ENCODE measurements around the gene ARPC2. TPM values are rescaled to one million over a fixed set of nuclear protein-coding genes. Genes with fewer than 3 reads are reported as not detected.
"Not testable (repeated sequence)": the region's sequence is repeated elsewhere in the genome, so short reads cannot be mapped to it uniquely, and the experiment has no call there.

The ARPC2 gene
- total and polyA plus RNA-seq, 2 experiments from 2014 or later = 312 to 436 TPM

GRCh38 chr2:218271865-218272530 is 55.0 kb downstream of the ARPC2 start:
- H3K4me3 ChIP-seq = no peak overlapping the region
- no peaks in the 10 kb centered on the region for H3K9me3 ChIP-seq (ENCODE audit: low read depth)
- no peaks in the 10 kb centered on the region for H3K36me3 ChIP-seq (replicated peaks; ENCODE audit: insufficient read depth, low read depth)
- peaks cover 7% of the 10 kb centered on the region for H4K20me1 ChIP-seq (ENCODE audit: insufficient read depth, poor library complexity, severe bottlenecking)
- H3K9me2 ChIP-seq (replicated peaks; ENCODE audit: insufficient read depth) = no peaks in the 10 kb centered on the region
- no peak for DNase-seq (ENCODE audit: low spot score)
- H3K4me1 ChIP-seq (ENCODE audit: insufficient read depth) = peaks cover 21% of the 10 kb centered on the region
- H2AFZ ChIP-seq = no peak overlapping the region
- peak overlapping the region; percentile 76 for H3K27ac ChIP-seq
- H3K79me2 ChIP-seq = peaks cover 43% of the 10 kb centered on the region
- WGBS (ENCODE audit: low lambda C conversion rate, missing lambda C conversion rate) = 83% methylated on average over 5 of the region's 5 CpGs
- peak overlapping the region; percentile 94 for H3K4me2 ChIP-seq
- TF ChIP-seq CTCF (IDR thresholded peaks at IDR 0.05; ENCODE audit: poor library complexity) = no peak
- TF ChIP-seq EZH2phosphoT487 (IDR thresholded peaks at IDR 0.05; ENCODE audit: low read depth, severe bottlenecking, unreplicated experiment) = no peak
- TF ChIP-seq EZH2 (IDR thresholded peaks at IDR 0.05; ENCODE audit: borderline replicate concordance) = no peak
- H3K27me3 ChIP-seq = no peaks in the 10 kb centered on the region

- H4K20me1 ChIP-seq (ENCODE audit: insufficient read depth, poor library complexity, severe bottlenecking) = peaks cover 7% of the 10 kb centered on the region
- peak; percentile 94 for DNase-seq (ENCODE audit: low spot score)
- no peaks in the 10 kb centered on the region for H3K27me3 ChIP-seq
- H3K4me1 ChIP-seq (ENCODE audit: insufficient read depth) = peaks cover 21% of the 10 kb centered on the region
- H3K9me3 ChIP-seq (ENCODE audit: low read depth) = no peaks in the 10 kb centered on the region
- TF ChIP-seq EZH2phosphoT487 (IDR thresholded peaks at IDR 0.05; ENCODE audit: low read depth, severe bottlenecking, unreplicated experiment) = no peak
- peak; percentile 90 for TF ChIP-seq CTCF (IDR thresholded peaks at IDR 0.05; ENCODE audit: poor library complexity)
- TF ChIP-seq EZH2 (IDR thresholded peaks at IDR 0.05; ENCODE audit: borderline replicate concordance) = no peak
- H3K36me3 ChIP-seq (replicated peaks; ENCODE audit: insufficient read depth, low read depth) = no peaks in the 10 kb centered on the region
- 36% methylated on average over 18 of the region's 18 CpGs for WGBS (ENCODE audit: low lambda C conversion rate, missing lambda C conversion rate)
- H2AFZ ChIP-seq = no peak overlapping the region
- no peaks in the 10 kb centered on the region for H3K9me2 ChIP-seq (replicated peaks; ENCODE audit: insufficient read depth)
- H3K4me2 ChIP-seq = peak overlapping the region; percentile 94
- no peak overlapping the region for H3K4me3 ChIP-seq
- H3K27ac ChIP-seq = peak overlapping the region; percentile 76
- peaks cover 36% of the 10 kb centered on the region for H3K79me2 ChIP-seq
Observed at GRCh38 chr2:218272531-218273212, 55.7 kb downstream of the ARPC2 start.

GRCh38 chr2:218273214-218273907 is 56.4 kb downstream of the ARPC2 start:
- 91% methylated on average over 8 of the region's 8 CpGs for WGBS (ENCODE audit: low lambda C conversion rate, missing lambda C conversion rate)
- H3K4me2 ChIP-seq = peak overlapping the region; percentile 51

GRCh38 chr2:218273908-218274249 is 56.9 kb downstream of the ARPC2 start:
- no peaks in the 10 kb centered on the region for H3K9me3 ChIP-seq (ENCODE audit: low read depth)
- H4K20me1 ChIP-seq (ENCODE audit: insufficient read depth, poor library complexity, severe bottlenecking) = peaks cover 10% of the 10 kb centered on the region
- H3K4me2 ChIP-seq = no peak overlapping the region
- DNase-seq (ENCODE audit: low spot score) = no peak
- H3K9me2 ChIP-seq (replicated peaks; ENCODE audit: insufficient read depth) = no peaks in the 10 kb centered on the region
- H3K79me2 ChIP-seq = peaks cover 24% of the 10 kb centered on the region
- H2AFZ ChIP-seq = no peak overlapping the region
- peaks cover 21% of the 10 kb centered on the region for H3K4me1 ChIP-seq (ENCODE audit: insufficient read depth)
- TF ChIP-seq EZH2phosphoT487 (IDR thresholded peaks at IDR 0.05; ENCODE audit: low read depth, severe bottlenecking, unreplicated experiment) (no peak), EZH2 (IDR thresholded peaks at IDR 0.05; ENCODE audit: borderline replicate concordance) (no peak), CTCF (IDR thresholded peaks at IDR 0.05; ENCODE audit: poor library complexity) (no peak)
- no peak overlapping the region for H3K4me3 ChIP-seq
- WGBS (ENCODE audit: low lambda C conversion rate, missing lambda C conversion rate) = 97% methylated on average over 2 of the region's 2 CpGs
- H3K27ac ChIP-seq = peak overlapping the region; percentile 76
- no peaks in the 10 kb centered on the region for H3K36me3 ChIP-seq (replicated peaks; ENCODE audit: insufficient read depth, low read depth)
- no peaks in the 10 kb centered on the region for H3K27me3 ChIP-seq

More at GRCh38 chr2:218273214-218273907, 56.4 kb downstream of the ARPC2 start:
- H3K27me3 ChIP-seq; H3K9me3 ChIP-seq (ENCODE audit: low read depth); H3K36me3 ChIP-seq (replicated peaks; ENCODE audit: insufficient read depth, low read depth); DNase-seq (ENCODE audit: low spot score); H3K9me2 ChIP-seq (replicated peaks; ENCODE audit: insufficient read depth); H4K20me1 ChIP-seq (ENCODE audit: insufficient read depth, poor library complexity, severe bottlenecking); H2AFZ ChIP-seq; H3K4me3 ChIP-seq: not testable (repeated sequence)
- Histone ChIP-seq H3K27ac (peak overlapping the region; percentile 76), H3K4me1 (ENCODE audit: insufficient read depth) (peaks cover 21% of the 10 kb centered on the region), H3K79me2 (peaks cover 29% of the 10 kb centered on the region)

All from hepatocyte (in vitro differentiated cells).